Measurements from ENCODE around the gene RIOK2.

RIOK2 gene

DNA sequence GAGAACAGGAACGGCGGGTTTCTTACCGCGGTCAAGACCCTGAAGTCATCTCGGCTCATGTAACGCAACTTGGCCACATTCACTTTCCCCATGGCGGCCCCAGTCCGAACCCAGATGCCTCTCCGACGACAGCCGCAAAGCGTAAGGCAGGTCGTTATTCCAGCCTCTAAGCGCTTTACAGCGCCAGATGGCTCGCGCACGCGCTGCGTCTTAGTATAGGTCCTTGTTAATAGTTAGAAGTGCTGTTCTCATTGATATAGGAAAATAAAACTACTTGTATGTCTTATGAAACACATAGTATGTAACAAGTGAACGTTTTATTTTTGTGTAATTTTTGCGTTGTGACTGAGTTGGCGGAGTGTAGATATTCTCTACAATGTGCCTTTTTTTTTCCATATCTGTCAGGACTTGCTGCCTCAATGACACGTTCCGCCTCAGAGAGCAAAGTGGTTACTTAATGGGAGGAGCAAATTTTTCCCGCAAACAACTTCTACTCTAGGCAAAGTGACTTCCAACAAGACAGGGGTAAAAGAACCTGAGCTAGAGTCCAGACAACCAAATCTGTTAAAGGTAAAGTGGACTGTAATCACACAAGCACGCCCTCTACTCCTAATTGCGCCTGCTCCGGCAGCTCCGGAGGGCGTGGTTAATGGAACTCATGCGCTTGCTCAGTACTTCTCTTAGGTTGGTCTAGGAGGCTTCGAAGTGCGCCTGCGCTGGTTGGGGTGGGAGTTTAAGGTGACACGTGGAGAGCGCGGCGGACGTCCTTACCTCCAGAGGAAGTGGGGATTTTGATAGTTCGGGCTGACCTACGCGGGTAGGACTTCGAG lies at the start of gene RIOK2:
TSS of gene RIOK2 (minus strand) at position 148 of the 830 bp plus-strand sequence. CDS start at position 92, 56 bp downstream.
- peak within 1 kb of the TSS; percentile 89 for H3K4me3 ChIP-seq (ENCODE audit: low read depth, low read length)
- H3K27me3 ChIP-seq (ENCODE audit: control insufficient read depth, insufficient read depth, low read length) = peaks cover 2% of the 10 kb centered on the region

DNA sequence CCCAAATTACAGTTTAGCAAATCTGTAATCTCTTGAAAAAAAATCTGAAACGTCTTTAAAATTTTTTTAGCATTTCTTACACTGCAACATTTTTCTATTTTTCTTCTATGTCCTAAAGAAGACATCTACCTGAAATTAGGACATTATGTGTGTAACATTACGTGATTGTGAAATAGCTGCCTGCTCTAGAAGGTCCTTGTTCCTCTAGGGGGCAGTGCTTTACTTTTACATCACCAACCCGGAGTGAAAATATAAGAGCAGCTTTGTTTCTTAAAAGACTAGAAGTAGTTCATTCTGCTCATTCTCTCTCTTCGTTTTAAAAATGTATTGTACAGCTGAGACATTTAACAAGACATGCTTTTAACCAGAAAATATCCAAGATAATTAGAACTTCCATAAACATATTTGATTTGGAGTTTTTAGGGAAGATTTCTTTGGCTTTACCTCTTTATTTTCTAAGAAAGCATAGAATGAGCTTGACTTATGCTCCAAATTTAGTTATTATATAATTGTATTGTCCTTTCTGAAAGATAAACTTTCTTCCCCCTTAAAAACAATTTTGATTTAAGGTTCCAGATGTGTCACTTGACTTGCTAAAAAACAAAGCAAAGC lies 48.1 kb upstream of the RIOK2 start:
- Histone ChIP-seq H3K36me3 (ENCODE audit: control insufficient read depth, insufficient read depth, low read length) (no peaks in the 10 kb centered on the region), H3K27me3 (ENCODE audit: control insufficient read depth, insufficient read depth, low read length) (no peaks in the 10 kb centered on the region), H3K4me3 (ENCODE audit: low read depth, low read length) (no peak overlapping the region), H3K4me1 (ENCODE audit: control insufficient read depth, insufficient read depth, low read length) (no peaks in the 10 kb centered on the region), H3K9ac (ENCODE audit: low read depth, low read length) (no peak overlapping the region), H3K9me3 (ENCODE audit: control insufficient read depth, insufficient read depth, low read length) (no peaks in the 10 kb centered on the region)

More for the DNA sequence above, at the start of gene RIOK2:
- H3K9ac ChIP-seq (ENCODE audit: low read depth, low read length) = peak within 1 kb of the TSS; percentile 77
- peaks cover 4% of the 10 kb centered on the region for H3K36me3 ChIP-seq (ENCODE audit: control insufficient read depth, insufficient read depth, low read length)
- H3K4me1 ChIP-seq (ENCODE audit: control insufficient read depth, insufficient read depth, low read length) = no peaks in the 10 kb centered on the region
- no peaks in the 10 kb centered on the region for H3K9me3 ChIP-seq (ENCODE audit: control insufficient read depth, insufficient read depth, low read length)

DNA sequence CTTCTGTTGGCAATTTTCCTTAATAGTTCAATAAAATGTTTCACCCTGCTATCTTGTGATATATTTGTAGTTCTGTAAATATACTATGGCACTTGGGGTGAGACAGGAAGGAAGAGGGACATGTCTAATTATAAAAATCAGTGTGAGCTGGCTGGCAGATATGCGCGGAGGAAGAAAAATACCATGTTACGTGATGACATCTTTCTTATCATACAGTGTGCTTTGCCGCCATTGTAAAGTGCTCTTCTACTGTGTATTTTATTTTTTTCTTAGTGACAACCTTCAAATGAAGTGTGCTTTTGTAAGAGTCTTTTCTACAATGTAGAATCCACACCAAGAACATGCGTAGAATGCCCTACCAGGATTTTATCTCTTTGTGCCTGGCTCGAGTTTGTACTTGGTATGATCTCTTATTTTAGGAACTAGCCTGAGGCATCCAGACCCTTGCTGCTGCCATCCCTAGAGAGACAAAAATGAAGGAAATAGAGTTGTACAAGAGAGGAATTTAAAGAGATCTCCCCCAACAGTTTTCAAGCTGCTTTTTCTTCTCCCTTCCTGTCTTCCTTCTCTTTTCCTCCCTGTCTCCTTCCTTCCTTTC lies 46.7 kb upstream of the RIOK2 start:
- H3K9me3 ChIP-seq (ENCODE audit: control insufficient read depth, insufficient read depth, low read length) = no peaks in the 10 kb centered on the region
- H3K36me3 ChIP-seq (ENCODE audit: control insufficient read depth, insufficient read depth, low read length) = no peaks in the 10 kb centered on the region
- no peak overlapping the region for H3K4me3 ChIP-seq (ENCODE audit: low read depth, low read length)
- H3K27me3 ChIP-seq (ENCODE audit: control insufficient read depth, insufficient read depth, low read length) = no peaks in the 10 kb centered on the region
- no peak overlapping the region for H3K9ac ChIP-seq (ENCODE audit: low read depth, low read length)
- no peaks in the 10 kb centered on the region for H3K4me1 ChIP-seq (ENCODE audit: control insufficient read depth, insufficient read depth, low read length)

DNA sequence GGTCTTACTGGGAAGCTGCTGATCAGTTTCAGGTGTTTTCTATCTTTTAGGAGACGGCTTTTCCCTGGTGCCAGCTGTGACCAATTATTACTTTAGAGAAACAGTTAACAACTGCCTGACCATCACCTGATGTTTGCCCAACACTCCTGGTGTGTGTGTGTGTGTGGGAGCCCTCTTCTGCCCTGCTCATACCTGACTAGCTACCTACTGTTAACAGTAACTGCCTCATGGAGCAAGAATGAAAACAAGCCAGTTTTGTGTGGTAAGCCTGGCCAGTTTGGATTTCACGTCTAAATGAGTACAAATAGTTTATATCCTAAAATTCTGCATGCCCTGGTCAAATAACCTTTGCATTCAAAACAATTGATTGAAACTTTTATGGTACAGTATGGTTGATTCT lies 46.1 kb upstream of the RIOK2 start:
- H3K9ac ChIP-seq (ENCODE audit: low read depth, low read length) = no peak overlapping the region
- no peaks in the 10 kb centered on the region for H3K4me1 ChIP-seq (ENCODE audit: control insufficient read depth, insufficient read depth, low read length)
- no peaks in the 10 kb centered on the region for H3K27me3 ChIP-seq (ENCODE audit: control insufficient read depth, insufficient read depth, low read length)
- no peaks in the 10 kb centered on the region for H3K36me3 ChIP-seq (ENCODE audit: control insufficient read depth, insufficient read depth, low read length)
- H3K9me3 ChIP-seq (ENCODE audit: control insufficient read depth, insufficient read depth, low read length) = no peaks in the 10 kb centered on the region
- no peak overlapping the region for H3K4me3 ChIP-seq (ENCODE audit: low read depth, low read length)

DNA sequence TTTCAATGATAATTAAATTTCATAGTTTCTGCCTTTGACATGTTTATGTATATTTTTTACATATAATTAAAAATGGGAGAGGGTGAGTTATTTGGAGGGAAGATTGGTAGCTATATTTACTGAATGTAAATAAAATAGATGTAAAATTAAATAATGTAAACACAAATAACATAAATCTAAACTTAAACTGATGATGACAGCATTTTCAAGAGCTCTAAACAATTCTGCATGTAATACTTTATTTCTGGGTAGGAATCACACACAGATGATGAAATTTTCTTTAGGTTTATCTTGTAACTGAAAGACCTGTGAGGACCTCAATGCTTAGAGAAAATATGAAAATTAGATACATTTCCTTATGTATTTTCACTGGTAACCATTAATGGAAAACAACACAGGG lies 42.2 kb upstream of the RIOK2 start:
- no peaks in the 10 kb centered on the region for H3K36me3 ChIP-seq (ENCODE audit: control insufficient read depth, insufficient read depth, low read length)
- H3K4me1 ChIP-seq (ENCODE audit: control insufficient read depth, insufficient read depth, low read length) = no peaks in the 10 kb centered on the region
- H3K27me3 ChIP-seq (ENCODE audit: control insufficient read depth, insufficient read depth, low read length) = no peaks in the 10 kb centered on the region
- H3K4me3 ChIP-seq (ENCODE audit: low read depth, low read length) = no peak overlapping the region
- no peak overlapping the region for H3K9ac ChIP-seq (ENCODE audit: low read depth, low read length)
- H3K9me3 ChIP-seq (ENCODE audit: control insufficient read depth, insufficient read depth, low read length) = no peaks in the 10 kb centered on the region

DNA sequence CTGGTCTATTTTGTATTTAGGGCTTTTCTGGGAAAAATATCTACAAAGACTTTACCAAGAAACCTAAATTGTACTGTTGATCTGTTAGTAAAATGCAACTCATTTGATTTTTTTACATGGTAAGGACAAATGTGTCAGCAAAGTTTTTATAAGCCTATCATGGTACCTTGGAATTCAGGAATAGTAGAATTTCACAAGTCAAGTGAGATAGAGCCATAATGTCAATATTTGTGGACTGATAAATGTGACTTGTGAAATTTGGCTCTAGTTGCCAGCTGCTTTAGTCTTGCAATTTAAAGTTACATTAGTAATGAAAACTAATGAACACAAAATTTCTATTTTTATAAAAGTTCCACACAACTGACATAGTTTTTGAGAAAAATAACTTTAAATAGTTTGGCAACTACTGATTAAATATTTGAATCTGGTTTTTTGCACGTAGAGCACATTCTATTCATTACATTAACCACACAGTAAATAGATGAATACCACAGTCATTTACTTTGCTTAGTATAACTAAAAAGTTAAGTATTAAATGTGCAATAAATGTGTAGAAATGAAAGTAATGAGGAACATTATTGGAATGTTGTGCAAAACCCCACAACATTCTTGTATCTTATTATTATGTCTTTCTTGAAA lies 41.2 kb upstream of the RIOK2 start:
- Histone ChIP-seq H3K36me3 (ENCODE audit: control insufficient read depth, insufficient read depth, low read length) (no peaks in the 10 kb centered on the region), H3K9ac (ENCODE audit: low read depth, low read length) (no peak overlapping the region), H3K4me1 (ENCODE audit: control insufficient read depth, insufficient read depth, low read length) (no peaks in the 10 kb centered on the region)

DNA sequence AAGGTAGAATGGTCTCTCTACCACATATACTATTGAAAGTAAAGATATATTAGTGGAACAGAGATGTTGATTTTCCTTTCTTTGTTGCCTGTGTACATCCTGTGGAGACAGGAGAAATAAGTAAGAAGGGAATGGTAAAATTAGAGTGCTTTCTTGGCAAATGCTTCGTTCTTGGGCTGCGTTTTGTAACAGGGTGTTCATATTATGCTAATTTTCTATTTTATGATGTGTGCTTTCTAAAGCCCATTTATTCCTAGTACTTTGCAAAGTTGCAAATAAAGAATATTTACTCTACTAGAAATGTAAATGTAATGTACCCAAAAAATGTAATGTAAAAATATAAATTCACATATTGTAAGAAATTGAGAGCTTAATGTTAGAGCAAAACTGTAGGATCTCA lies 40.5 kb upstream of the RIOK2 start:
- no peaks in the 10 kb centered on the region for H3K36me3 ChIP-seq (ENCODE audit: control insufficient read depth, insufficient read depth, low read length)
- H3K27me3 ChIP-seq (ENCODE audit: control insufficient read depth, insufficient read depth, low read length) = no peaks in the 10 kb centered on the region
- H3K4me3 ChIP-seq (ENCODE audit: low read depth, low read length) = no peak overlapping the region
- H3K9ac ChIP-seq (ENCODE audit: low read depth, low read length) = no peak overlapping the region
- H3K4me1 ChIP-seq (ENCODE audit: control insufficient read depth, insufficient read depth, low read length) = no peaks in the 10 kb centered on the region
- no peaks in the 10 kb centered on the region for H3K9me3 ChIP-seq (ENCODE audit: control insufficient read depth, insufficient read depth, low read length)

More for the DNA sequence above, 41.2 kb upstream of the RIOK2 start:
- Histone ChIP-seq H3K4me3 (ENCODE audit: low read depth, low read length) (no peak overlapping the region), H3K27me3 (ENCODE audit: control insufficient read depth, insufficient read depth, low read length) (no peaks in the 10 kb centered on the region), H3K9me3 (ENCODE audit: control insufficient read depth, insufficient read depth, low read length) (no peaks in the 10 kb centered on the region)

DNA sequence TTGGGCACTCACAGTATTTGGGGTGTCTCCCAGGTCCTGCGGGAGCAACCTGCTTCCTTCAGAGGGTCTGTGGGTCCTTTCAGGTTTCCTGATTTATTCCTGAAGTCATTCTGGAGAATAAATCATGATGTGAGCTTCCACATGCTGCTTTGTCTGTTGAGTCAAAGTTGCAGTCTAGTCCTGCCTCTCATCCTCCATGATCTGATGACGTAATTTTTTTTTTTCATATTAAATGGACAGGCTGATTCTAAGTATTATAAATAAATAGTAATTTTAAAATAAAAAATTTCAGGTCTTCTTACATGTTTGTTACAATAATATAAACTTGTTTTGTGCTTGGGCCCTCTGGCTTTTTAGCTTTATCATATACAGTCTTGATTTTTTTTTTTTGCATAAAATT lies 26.3 kb upstream of the RIOK2 start:
- Histone ChIP-seq H3K4me3 (ENCODE audit: low read depth, low read length) (no peak overlapping the region), H3K9ac (ENCODE audit: low read depth, low read length) (no peak overlapping the region), H3K36me3 (ENCODE audit: control insufficient read depth, insufficient read depth, low read length) (no peaks in the 10 kb centered on the region), H3K4me1 (ENCODE audit: control insufficient read depth, insufficient read depth, low read length) (no peaks in the 10 kb centered on the region), H3K27me3 (ENCODE audit: control insufficient read depth, insufficient read depth, low read length) (no peaks in the 10 kb centered on the region), H3K9me3 (ENCODE audit: control insufficient read depth, insufficient read depth, low read length) (no peaks in the 10 kb centered on the region)

DNA sequence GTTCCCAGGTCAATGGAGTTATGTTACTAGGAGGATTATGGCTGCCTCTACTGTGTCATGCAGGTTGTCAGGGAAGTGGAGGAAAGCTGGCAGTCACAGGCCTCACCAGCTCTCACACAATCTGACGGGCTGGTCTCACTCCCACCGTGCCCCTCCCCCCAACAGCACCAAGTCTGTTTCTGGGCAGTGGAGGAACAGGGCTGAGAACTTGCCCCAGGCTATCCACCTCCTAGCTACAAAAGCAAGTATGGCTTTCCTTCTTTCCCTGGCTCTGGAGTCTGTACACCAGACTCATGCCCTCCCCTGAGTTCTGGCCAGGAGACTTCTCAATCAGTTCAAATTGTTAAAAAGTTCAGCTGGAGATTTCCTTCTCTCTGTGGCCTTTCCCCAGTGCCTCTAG lies 25.7 kb upstream of the RIOK2 start:
- Histone ChIP-seq H3K9ac (ENCODE audit: low read depth, low read length) (no peak overlapping the region), H3K4me3 (ENCODE audit: low read depth, low read length) (no peak overlapping the region), H3K9me3 (ENCODE audit: control insufficient read depth, insufficient read depth, low read length) (no peaks in the 10 kb centered on the region), H3K4me1 (ENCODE audit: control insufficient read depth, insufficient read depth, low read length) (no peaks in the 10 kb centered on the region), H3K27me3 (ENCODE audit: control insufficient read depth, insufficient read depth, low read length) (no peaks in the 10 kb centered on the region), H3K36me3 (ENCODE audit: control insufficient read depth, insufficient read depth, low read length) (no peaks in the 10 kb centered on the region)

DNA sequence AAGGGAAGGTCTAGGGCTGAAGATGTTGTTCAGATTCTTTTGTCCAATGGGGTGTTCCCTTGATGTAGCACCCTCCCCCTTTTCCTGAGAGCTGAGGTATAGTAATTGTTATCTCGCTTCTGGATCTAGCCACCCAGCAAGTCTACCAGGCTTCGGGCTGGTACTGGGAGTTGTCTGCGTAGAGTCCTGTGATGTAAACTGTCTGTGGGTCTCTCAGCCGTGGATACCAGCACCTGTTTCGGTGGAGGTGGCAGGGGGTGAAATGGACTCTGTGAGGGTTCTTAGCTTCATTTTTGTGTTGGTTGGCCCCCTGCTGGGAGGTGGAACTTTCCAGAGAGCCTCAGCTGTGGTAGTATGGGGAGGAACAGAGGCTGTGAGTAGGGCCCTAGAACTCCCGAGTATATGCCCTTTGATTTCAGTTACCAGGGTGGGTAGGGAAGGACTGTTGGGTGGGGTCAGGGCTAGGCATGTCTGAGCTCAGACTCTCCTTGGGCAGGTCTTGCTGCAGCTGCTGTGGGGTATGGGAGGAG lies 25.2 kb upstream of the RIOK2 start:
- H3K27me3 ChIP-seq (ENCODE audit: control insufficient read depth, insufficient read depth, low read length) = no peaks in the 10 kb centered on the region
- no peak overlapping the region for H3K4me3 ChIP-seq (ENCODE audit: low read depth, low read length)
- H3K36me3 ChIP-seq (ENCODE audit: control insufficient read depth, insufficient read depth, low read length) = no peaks in the 10 kb centered on the region
- H3K9me3 ChIP-seq (ENCODE audit: control insufficient read depth, insufficient read depth, low read length) = no peaks in the 10 kb centered on the region
- H3K4me1 ChIP-seq (ENCODE audit: control insufficient read depth, insufficient read depth, low read length) = no peaks in the 10 kb centered on the region
- no peak overlapping the region for H3K9ac ChIP-seq (ENCODE audit: low read depth, low read length)

DNA sequence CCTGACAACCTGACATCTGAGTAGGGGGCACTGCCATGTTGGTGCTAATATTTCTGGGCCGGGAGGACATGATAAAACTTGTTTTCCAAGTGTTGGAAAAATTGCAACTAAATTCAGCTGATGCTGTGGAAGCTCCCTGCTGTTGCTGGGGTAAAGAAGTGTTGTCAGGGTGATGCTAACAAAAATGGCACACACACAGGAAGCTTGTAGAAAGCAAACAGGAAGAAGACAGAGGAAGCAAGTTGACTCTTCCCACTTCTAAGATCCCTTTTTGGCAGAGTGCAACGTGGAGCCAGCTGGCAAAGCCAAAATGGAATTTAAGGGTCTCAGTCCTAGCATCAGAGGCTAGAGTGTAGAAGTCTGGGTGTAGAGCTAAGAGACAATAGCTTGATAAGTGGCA lies 11.3 kb upstream of the RIOK2 start:
- Histone ChIP-seq H3K27me3 (ENCODE audit: control insufficient read depth, insufficient read depth, low read length) (no peaks in the 10 kb centered on the region), H3K36me3 (ENCODE audit: control insufficient read depth, insufficient read depth, low read length) (no peaks in the 10 kb centered on the region), H3K4me3 (ENCODE audit: low read depth, low read length) (no peak overlapping the region), H3K9me3 (ENCODE audit: control insufficient read depth, insufficient read depth, low read length) (no peaks in the 10 kb centered on the region), H3K4me1 (ENCODE audit: control insufficient read depth, insufficient read depth, low read length) (peaks cover 9% of the 10 kb centered on the region), H3K9ac (ENCODE audit: low read depth, low read length) (no peak overlapping the region)
